Measurements from ENCODE around the gene RGS11. TPM values are rescaled to one million over a fixed set of nuclear protein-coding genes. Genes with fewer than 3 reads are reported as not detected.
A peak's percentile ranks its signal among the peaks of the same experiment; 100 is the strongest.

Gene RGS11
- total RNA-seq, 3 donors from 2014 or later (not counting 1 experiment from before 2014, with no cell fraction given) = 0.25 TPM; not detected in 2

GRCh38 chr16:296806-297510, 21.2 kb upstream of the RGS11 start:
- H3K27me3 ChIP-seq (ENCODE audit: control insufficient read depth, insufficient read depth, low read length) = no peaks in the 10 kb centered on the region
- ATAC-seq = no peak
- no peak overlapping the region for H3K4me3 ChIP-seq (ENCODE audit: low read length)
- no peaks in the 10 kb centered on the region for H3K9me3 ChIP-seq (ENCODE audit: control insufficient read depth, insufficient read depth, low read length)
- H3K4me1 ChIP-seq (ENCODE audit: control insufficient read depth, insufficient read depth, low read length) = no peaks in the 10 kb centered on the region
- H3K36me3 Mint-ChIP-seq = no peaks in the 10 kb centered on the region
- no peak for TF ChIP-seq CTCF (IDR thresholded peaks at IDR 0.05)
- no peaks in the 10 kb centered on the region for H3K9me3 Mint-ChIP-seq
- peaks cover under 1 to 5% of the 10 kb centered on the region in 2 donors for H3K4me1 Mint-ChIP-seq
- no peaks in the 10 kb centered on the region for H3K27me3 Mint-ChIP-seq (ENCODE audit: low read depth in 2 of 2)
- WGBS (ENCODE audit: insufficient coverage) = 86% methylated on average over 33 of the region's 37 CpGs
- H3K4me3 Mint-ChIP-seq = no peak overlapping the region
- peaks cover 42% of the 10 kb centered on the region for H3K36me3 ChIP-seq (ENCODE audit: control insufficient read depth, insufficient read depth, low read length)
- no peak overlapping the region for H3K27ac ChIP-seq (ENCODE audit: low read length)
- intact Hi-C loops (cut with micrococcal nuclease) = no loop called here
- DNase-seq = no peak
- H3K27ac Mint-ChIP-seq = peak overlapping the region in 1 of 2 donors; percentile 14

- Histone ChIP-seq H3K4me3 (ENCODE audit: low read length) (no peak overlapping the region), H3K27me3 (ENCODE audit: control insufficient read depth, insufficient read depth, low read length) (no peaks in the 10 kb centered on the region), H3K27ac (ENCODE audit: low read length) (no peak overlapping the region), H3K9me3 (ENCODE audit: control insufficient read depth, insufficient read depth, low read length) (no peaks in the 10 kb centered on the region), H3K36me3 (ENCODE audit: control insufficient read depth, insufficient read depth, low read length) (peaks cover 45% of the 10 kb centered on the region), H3K4me1 (ENCODE audit: control insufficient read depth, insufficient read depth, low read length) (peaks cover 3% of the 10 kb centered on the region)
- DNase-seq = no peak
- H3K36me3 Mint-ChIP-seq = no peaks in the 10 kb centered on the region
- 88% methylated on average over 14 of the region's 14 CpGs for WGBS (ENCODE audit: insufficient coverage)
- peaks cover 7 to 12% of the 10 kb centered on the region in 2 donors for H3K4me1 Mint-ChIP-seq
- no peak overlapping the region for H3K4me3 Mint-ChIP-seq
- ATAC-seq = no peak
- no peaks in the 10 kb centered on the region for H3K9me3 Mint-ChIP-seq
- no peaks in the 10 kb centered on the region for H3K27me3 Mint-ChIP-seq (ENCODE audit: low read depth in 2 of 2)
- TF ChIP-seq CTCF (IDR thresholded peaks at IDR 0.05) = no peak
- H3K27ac Mint-ChIP-seq = no peak overlapping the region
- intact Hi-C loops (cut with micrococcal nuclease) = no loop called here
These were observed 20.5 kb upstream of the RGS11 start for GRCh38 chr16:296276-296675.

- Histone ChIP-seq H3K36me3 (ENCODE audit: control insufficient read depth, insufficient read depth, low read length) (peaks cover 72% of the 10 kb centered on the region), H3K27me3 (ENCODE audit: control insufficient read depth, insufficient read depth, low read length) (no peaks in the 10 kb centered on the region), H3K4me1 (ENCODE audit: control insufficient read depth, insufficient read depth, low read length) (peaks cover 3% of the 10 kb centered on the region), H3K4me3 (ENCODE audit: low read length) (no peak overlapping the region), H3K27ac (ENCODE audit: low read length) (no peak overlapping the region), H3K9me3 (ENCODE audit: control insufficient read depth, insufficient read depth, low read length) (no peaks in the 10 kb centered on the region)
- no peak for ATAC-seq
- H3K36me3 Mint-ChIP-seq = no peaks in the 10 kb centered on the region
- no peak for TF ChIP-seq CTCF (IDR thresholded peaks at IDR 0.05)
- peaks cover 7 to 12% of the 10 kb centered on the region in 2 donors for H3K4me1 Mint-ChIP-seq
- H3K4me3 Mint-ChIP-seq = no peak overlapping the region
- H3K27ac Mint-ChIP-seq = no peak overlapping the region
- no peaks in the 10 kb centered on the region for H3K27me3 Mint-ChIP-seq (ENCODE audit: low read depth in 2 of 2)
- intact Hi-C loops (cut with micrococcal nuclease) = no loop called here
- no peak for DNase-seq
- 93% methylated on average over 24 of the region's 32 CpGs for WGBS (ENCODE audit: insufficient coverage)
- no peaks in the 10 kb centered on the region for H3K9me3 Mint-ChIP-seq
These were observed 17.5 kb upstream of the RGS11 start for GRCh38 chr16:293043-293775.
